ENCODE measurements around the gene KIAA1210.

Gene KIAA1210

DNA sequence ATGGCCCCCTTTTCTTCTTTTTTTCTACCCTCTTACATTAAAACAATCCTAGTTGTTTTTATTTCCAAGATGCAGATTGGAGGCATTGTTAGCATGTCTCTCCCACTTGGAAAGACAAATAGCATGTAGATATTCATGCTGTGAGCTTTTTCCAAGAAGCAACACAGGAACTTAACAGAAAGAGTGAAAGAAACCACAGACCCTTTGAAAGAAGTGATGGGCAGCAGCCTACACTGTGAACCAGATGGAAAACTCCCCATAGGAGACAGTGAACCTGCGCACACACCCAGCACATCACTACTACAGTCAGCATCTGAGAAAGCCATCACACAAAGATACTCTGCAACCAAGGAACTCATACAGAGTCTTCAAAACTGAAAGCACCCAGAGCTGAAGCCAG is 37.0 kb downstream of the KIAA1210 start:
- DNase-seq (no peak), ATAC-seq (no peak)

DNA sequence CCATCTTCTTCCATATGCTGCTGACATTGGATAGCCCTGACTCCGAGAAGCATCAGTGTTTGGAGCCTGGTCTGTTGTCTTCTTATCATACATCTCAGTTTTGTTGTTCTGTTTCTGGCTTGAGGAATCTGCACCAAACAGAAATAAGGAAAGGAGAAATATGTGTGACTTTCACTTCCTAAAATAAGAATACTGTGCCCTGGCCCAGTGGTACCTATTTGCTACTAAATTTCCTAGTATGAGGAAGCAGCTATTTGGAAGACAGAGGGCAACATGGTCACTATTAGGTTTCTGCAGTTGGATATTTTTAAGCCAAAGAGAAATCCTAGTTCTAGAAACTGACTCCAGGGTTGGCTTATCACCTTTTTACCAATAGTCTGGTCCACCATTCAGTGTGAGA is 38.0 kb downstream of the KIAA1210 start:
- DNase-seq (no peak), ATAC-seq (no peak)

DNA sequence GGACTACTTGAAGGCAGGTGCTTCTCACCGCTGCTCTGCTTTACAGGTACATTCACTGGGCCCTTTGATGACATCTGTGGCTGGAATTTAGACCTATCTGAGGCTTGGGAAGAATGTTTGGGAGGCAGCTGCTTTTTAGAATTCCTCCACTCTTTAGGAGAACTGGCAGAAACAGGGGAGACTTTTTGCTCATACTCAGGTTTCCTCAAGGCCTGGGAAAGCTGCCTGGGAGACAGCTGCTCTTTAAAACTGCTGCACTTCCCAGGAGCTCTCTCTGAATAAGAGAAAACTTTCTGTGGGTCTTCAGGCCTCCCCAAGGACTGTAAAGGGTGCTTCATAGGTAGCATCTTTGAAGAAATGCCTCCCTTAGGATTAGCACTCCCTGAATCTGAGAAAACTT is 40.5 kb downstream of the KIAA1210 start:
- ATAC-seq (no peak), DNase-seq (no peak)

DNA sequence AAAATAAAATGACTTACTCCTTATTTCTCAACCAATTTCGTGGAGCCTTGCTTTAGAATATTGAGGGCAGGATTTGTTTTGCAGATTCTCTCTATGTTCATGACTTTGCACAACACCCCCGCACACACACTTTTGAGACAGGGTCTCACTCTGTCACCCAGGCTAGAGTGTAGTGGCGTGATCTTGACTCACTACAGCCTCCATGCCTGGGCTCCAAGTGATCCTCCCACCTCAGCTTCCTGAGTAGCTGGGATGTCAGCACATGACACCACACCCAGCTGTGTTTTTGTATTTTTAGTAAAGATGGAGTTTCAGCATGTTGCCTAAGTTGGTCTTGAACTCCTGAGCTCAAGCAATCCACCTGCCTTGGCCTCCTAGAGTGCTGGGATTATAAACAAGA is 42.8 kb downstream of the KIAA1210 start:
- ATAC-seq (no peak), DNase-seq (no peak)

GRCh38 chrX:119082278-119082677 is 45.3 kb downstream of the KIAA1210 start:
- ATAC-seq = no peak

GRCh38 chrX:119075270-119076025 is 52.2 kb downstream of the KIAA1210 start:
- DNase-seq (no peak), ATAC-seq (no peak)

More at GRCh38 chrX:119082278-119082677, 45.3 kb downstream of the KIAA1210 start:
- no peak for DNase-seq

DNA sequence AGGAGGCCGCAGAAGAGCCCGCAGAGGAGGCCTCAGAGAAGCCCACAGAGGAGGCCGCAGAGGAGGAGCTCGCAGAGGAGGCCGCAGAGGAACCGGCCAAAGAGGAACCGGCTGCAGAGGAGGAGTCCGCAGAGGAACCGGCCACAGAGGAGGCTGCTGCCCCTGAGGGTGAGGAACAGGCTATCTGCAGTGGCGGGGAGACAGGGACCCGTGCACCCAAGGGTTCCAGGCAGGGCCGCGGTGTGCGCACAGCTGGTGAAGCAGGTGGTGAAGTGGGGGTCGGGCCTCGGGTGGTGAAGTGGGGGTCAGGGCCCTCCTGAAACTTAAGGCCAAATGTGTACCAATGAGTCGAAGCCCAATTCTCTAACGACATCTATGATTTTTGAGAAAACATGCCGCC is 53.7 kb downstream of the KIAA1210 start:
- ATAC-seq (no peak), DNase-seq (no peak)

DNA sequence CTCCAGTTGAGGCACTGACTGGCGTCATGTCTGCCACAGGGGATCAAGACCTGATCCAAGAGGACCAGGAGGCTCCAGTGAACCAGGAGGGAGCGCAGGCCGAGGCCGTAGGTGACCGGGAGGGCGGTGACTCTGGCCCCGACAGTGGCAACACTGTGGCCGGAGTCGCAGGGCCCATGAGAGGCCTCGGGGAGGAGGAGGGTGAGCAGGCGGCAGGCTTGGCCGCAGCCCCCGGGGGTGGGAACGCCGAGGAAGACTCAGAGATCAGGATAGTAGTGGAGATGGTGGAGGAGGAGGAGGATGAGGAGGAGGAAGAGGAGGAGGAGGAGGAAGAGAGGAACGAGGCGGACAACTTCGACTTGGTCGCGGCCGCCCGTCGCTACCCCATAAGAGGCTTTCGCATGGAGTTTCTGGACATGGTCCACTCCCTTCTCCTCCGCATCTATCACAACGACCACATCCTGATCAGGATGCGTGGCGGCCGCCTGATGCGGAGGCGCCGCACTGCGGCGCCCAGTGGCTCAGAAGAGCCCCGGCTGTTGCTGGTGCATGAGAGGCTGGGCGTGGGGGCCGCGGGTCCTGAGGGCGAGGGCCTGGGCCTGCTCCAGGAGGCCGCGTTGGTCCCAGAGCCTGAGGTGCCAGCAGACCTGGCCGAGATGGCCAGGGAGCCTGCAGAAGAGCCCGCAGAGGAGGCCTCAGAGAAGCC is 54.3 kb downstream of the KIAA1210 start:
- ATAC-seq = no peak
- no peak for DNase-seq

GRCh38 chrX:119072744-119073143 is 54.9 kb downstream of the KIAA1210 start, which contains the start of gene CT47C1:
Gene CT47C1 (plus strand): TSS chrX:119072993. CDS start chrX:119073226, 233 bp downstream.
- DNase-seq (no peak), ATAC-seq (no peak)

- no peak for DNase-seq
- ATAC-seq = no peak
These were observed 56.2 kb downstream of the KIAA1210 start for GRCh38 chrX:119071381-119071780.

DNA sequence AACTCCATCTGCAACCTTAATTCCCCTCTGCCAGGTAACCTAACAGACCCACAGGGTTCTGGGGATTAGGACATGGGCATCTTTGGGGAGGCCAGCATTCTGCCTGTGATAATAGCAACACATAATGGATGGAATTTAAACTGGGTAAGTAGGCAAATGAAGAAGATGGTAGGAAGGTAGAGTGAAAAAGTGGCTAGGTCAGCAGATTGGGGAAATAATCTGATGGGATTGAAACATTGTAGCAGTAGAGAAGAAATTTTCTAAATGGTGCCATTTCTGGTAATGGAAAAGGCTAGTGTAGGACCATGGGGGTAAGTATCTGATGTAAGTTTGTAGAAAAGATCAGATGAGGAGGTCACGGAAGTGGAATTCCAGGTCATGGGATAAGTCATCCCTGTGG is 57.9 kb downstream of the KIAA1210 start:
- DNase-seq (no peak), ATAC-seq (no peak)

DNA sequence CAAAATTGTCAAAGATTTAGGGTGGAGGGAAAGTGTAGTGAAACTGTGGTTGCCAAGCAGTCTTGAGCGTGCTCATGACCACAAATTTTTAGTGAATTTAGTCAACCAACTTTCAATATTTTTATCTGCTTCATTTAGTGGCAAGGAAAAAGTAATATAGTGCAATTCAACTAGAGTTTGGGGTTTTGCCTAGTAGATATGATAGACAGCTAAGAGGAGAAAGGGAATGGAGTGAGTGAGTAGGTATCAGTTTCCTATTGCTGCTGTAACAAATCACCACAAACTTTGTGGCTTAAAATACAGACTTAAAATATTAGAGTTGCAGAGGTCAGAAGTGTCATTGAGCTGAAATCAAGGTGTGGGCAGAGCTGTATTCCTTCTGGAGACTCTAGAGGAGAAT is 58.5 kb downstream of the KIAA1210 start:
- no peak for DNase-seq
- peak; percentile 46 for ATAC-seq

GRCh38 chrX:119067023-119067739 is 60.4 kb downstream of the KIAA1210 start:
- peak; percentile 65 for ATAC-seq

GRCh38 chrX:119063428-119063827 is 64.2 kb downstream of the KIAA1210 start:
- ATAC-seq = no peak

More at GRCh38 chrX:119067023-119067739, 60.4 kb downstream of the KIAA1210 start:
- peak; percentile 38 for DNase-seq

GRCh38 chrX:119062750-119063374 is 64.8 kb downstream of the KIAA1210 start:
- no peak for DNase-seq
- no peak for ATAC-seq

More at GRCh38 chrX:119063428-119063827, 64.2 kb downstream of the KIAA1210 start:
- no peak for DNase-seq

DNA sequence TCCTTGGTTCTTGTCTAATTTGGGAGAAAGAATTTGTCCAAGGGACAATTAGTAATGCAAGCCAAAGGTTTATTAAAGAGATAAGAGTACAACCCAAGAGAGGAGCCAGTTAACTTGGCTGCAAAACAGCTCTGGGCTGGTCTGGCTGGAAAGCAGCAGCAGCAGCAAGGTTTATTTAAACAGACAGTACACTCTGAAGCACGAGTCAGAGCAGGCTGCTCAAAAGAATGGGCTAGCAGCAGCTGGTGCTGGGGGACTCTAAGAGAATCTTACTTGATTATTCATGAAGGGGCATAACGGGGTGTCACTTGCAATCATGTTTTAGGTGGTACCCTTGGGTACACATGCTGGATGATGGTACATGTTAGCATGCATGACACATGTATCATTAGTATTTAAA is 71.9 kb downstream of the KIAA1210 start:
- no peak for DNase-seq
- ATAC-seq = no peak

DNA sequence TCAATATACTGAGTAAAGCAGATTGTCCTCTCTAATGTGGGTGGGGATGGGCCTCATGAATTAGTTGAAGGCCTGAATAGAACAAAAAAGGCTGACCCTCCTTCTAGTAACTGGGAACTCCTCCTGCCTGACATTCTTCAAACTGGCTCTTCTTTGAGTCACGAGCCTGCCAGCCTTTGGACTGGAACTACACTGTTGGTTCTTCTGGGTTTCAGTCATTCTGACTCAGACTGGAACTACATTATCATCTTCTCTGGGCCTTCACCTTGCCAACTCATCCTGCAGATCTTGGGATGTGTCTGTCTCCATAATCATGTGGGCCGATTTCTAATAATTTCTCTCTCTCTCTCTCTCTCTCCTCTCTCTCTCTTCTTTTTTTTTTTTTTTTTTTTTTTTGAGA is 81.7 kb downstream of the KIAA1210 start:
- ATAC-seq = no peak

DNA sequence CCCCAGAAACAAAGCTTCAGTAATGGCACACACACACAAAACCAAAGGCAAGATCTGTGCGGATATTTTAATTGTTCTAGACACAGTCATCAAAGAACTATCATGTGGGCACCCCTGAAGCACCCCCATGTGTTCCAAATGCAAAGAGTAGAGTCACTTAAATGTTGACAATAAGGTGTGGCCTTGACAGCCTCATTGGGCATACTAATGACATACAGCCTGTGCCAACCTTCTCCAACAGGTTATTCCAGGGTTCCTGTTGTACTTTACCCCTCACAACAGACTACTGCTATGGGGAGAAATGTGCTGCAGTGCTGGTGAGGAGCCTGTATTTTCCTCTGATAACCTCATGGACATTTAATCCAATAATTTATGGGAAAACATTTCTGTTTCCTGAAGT is 84.6 kb downstream of the KIAA1210 start:
- DNase-seq = no peak
- ATAC-seq = no peak

More for the DNA sequence above, 81.7 kb downstream of the KIAA1210 start:
- no peak for DNase-seq

DNA sequence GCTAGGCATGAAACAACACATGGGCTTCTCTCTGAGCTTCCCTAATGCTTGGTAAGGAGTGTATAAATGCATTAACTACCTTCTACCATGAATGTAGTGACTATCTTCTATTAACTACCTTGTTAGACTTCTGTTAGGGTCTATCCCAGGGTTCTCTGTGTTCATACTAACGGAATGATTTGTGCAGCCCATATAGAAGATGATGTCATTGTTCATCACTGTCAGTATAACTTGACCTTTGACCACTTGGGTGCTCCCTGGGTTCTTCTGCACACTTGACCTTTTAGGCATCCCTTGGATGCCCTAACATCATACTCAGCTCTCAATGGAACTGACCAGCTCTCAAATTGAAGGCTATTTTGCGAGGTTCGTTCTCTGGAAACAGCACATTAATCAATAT is 85.6 kb downstream of the KIAA1210 start:
- DNase-seq = no peak
- no peak for ATAC-seq

DNA sequence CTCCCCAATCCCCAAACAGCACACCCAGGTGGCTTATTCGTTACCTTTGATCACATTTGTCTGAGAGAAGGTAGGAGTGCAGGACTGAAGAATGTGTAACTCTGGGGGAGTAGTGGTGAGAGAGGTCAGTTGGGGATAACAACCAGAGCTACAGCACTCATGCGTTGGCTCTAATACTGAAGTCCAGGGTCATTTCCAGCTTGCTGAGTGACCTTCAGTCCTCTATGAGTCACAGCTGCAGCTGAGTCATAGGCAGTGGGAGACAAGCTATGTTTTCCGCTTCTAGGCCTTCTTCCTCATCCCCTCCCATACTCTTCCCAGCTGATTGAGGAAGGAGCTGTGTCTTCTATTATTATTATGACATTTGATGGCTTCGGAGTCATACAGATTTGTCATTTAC is 86.4 kb downstream of the KIAA1210 start:
- DNase-seq = no peak

GRCh38 chrX:119040432-119040831 is 87.2 kb downstream of the KIAA1210 start:
- ATAC-seq (no peak), DNase-seq (no peak)

More for the DNA sequence above, 86.4 kb downstream of the KIAA1210 start:
- no peak for ATAC-seq

Data from stimulated activated naive CD8-positive, alpha-beta T cell treated with anti-CD3 and anti-CD28 coated beads, Interleukin-15, Interleukin-2, amounts not matched to agents 100 U/mL and 50 U/mL, for 24 hours (primary cell).